Amniotic stem cell (primary cell): ENCODE results near the gene OR10H2.
"Not testable (repeated sequence)": the region's sequence is repeated elsewhere in the genome, so short reads cannot be mapped to it uniquely, and the experiment has no call there.

Experiments used
- DNase-seq: peaks from one replicate; lab custom pipeline; 2025; lab: John Stamatoyannopoulos, UW

The OR10H2 gene

GRCh38 chr19:15769586-15769985 is 41.8 kb downstream of the OR10H2 start:
- DNase-seq, result no peak

GRCh38 chr19:15774159-15774558 is 46.3 kb downstream of the OR10H2 start:
- not testable (repeated sequence) for DNase-seq

- no peak for DNase-seq
Measured at GRCh38 chr19:15775249-15775648, 47.4 kb downstream of the OR10H2 start.

- no peak for DNase-seq
Measured at GRCh38 chr19:15776264-15776663, 48.4 kb downstream of the OR10H2 start.

GRCh38 chr19:15776991-15777970 is 49.5 kb downstream of the OR10H2 start:
- DNase-seq, result no peak
